Fibroblast of pulmonary artery (primary cell): Measurements from ENCODE around the gene TMOD1.

Source experiments
- DNase-seq: peaks from one replicate; pipeline ENCODE4 v3.0.0-alpha.2; 2010; ENCODE audit warnings: low read depth
- H3K4me3 ChIP-seq: replicated peaks from 2 replicates; pipeline ENCODE4 v1.5.1; 2011; ENCODE audit warnings: low read depth, mild to moderate bottlenecking, control low read depth, low read length, moderate library complexity
- CTCF ChIP-seq: IDR thresholded peaks from 2 replicates; pipeline ENCODE4 v1.5.1; 2011; ENCODE audit warnings: mild to moderate bottlenecking, control low read depth, low read length, inconsistent platforms; ENCODE audit errors: missing control alignments

TMOD1 gene

GRCh38 chr9:97518166-97518908, 16.9 kb downstream of the TMOD1 start:
- no peak for TF ChIP-seq CTCF
- H3K4me3 ChIP-seq = no peak overlapping the region
- DNase-seq = no peak

GRCh38 chr9:97518909-97519307, 17.4 kb downstream of the TMOD1 start:
- TF ChIP-seq CTCF = no peak
- no peak overlapping the region for H3K4me3 ChIP-seq
- peak; percentile 44 for DNase-seq

- no peak for TF ChIP-seq CTCF
- no peak for DNase-seq
- H3K4me3 ChIP-seq = no peak overlapping the region
Observed at GRCh38 chr9:97519441-97519970, 18.0 kb downstream of the TMOD1 start.

GRCh38 chr9:97521576-97522333, 20.3 kb downstream of the TMOD1 start:
- no peak for DNase-seq
- TF ChIP-seq CTCF = no peak
- no peak overlapping the region for H3K4me3 ChIP-seq

- no peak overlapping the region for H3K4me3 ChIP-seq
- no peak for TF ChIP-seq CTCF
- DNase-seq = no peak
Observed at GRCh38 chr9:97524424-97524823, 23.0 kb downstream of the TMOD1 start.

- TF ChIP-seq CTCF = no peak
- H3K4me3 ChIP-seq = no peak overlapping the region
- no peak for DNase-seq
Observed at GRCh38 chr9:97525451-97525850, 24.0 kb downstream of the TMOD1 start.
